ENCODE measurements around the gene ME2. TPM values are rescaled to one million over a fixed set of nuclear protein-coding genes. Genes with fewer than 3 reads are reported as not detected.

The ME2 gene
- total RNA-seq, 1 experiment from 2014 or later: 49.4 TPM

DNA sequence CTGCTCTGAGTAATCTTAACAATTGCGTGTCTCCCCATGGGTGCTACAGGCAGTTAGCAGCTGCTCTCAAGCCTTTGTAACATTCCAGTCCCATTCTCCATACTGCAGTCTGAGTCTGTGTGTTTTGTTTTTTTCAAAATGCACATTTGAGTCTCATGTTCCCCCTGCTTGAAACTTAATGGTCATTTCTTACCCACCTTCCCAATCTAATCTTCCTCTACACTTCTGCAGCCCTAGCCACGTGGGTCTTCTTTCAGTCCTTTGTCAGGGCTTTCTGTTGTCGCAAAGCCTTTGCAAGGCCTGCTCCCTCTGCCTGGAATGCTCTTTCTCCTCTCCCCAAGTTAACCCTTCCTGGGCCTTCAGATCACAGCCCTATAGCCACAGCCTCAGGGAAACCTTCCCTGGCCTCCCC, 113.4 kb downstream of the ME2 start:
- TF ChIP-seq, protein P1, sequence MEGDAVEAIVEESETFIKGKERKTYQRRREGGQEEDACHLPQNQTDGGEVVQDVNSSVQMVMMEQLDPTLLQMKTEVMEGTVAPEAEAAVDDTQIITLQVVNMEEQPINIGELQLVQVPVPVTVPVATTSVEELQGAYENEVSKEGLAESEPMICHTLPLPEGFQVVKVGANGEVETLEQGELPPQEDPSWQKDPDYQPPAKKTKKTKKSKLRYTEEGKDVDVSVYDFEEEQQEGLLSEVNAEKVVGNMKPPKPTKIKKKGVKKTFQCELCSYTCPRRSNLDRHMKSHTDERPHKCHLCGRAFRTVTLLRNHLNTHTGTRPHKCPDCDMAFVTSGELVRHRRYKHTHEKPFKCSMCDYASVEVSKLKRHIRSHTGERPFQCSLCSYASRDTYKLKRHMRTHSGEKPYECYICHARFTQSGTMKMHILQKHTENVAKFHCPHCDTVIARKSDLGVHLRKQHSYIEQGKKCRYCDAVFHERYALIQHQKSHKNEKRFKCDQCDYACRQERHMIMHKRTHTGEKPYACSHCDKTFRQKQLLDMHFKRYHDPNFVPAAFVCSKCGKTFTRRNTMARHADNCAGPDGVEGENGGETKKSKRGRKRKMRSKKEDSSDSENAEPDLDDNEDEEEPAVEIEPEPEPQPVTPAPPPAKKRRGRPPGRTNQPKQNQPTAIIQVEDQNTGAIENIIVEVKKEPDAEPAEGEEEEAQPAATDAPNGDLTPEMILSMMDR (conservative IDR thresholded peaks at IDR 0.05): no peak
- no peak overlapping the region for H3K4me2 ChIP-seq (ENCODE audit: insufficient read depth, insufficient read length, low read length)
- no peak overlapping the region for H4K5ac ChIP-seq (ENCODE audit: insufficient read length, low read depth, low read length)
- no peak overlapping the region for H3K27ac ChIP-seq (ENCODE audit: insufficient read length, low read depth, low read length)
- peaks cover 0 to 3% of the 10 kb centered on the region in 2 experiments; a peak in 2 of 5 replicates for H3K9me3 Mint-ChIP-seq
- no peak overlapping the region for H2BK12ac ChIP-seq (ENCODE audit: insufficient read length, low read depth, low read length)
- no peaks in the 10 kb centered on the region; the same call in 1 of the 2 replicates for H3K4me1 ChIP-seq (ENCODE audit: insufficient read depth, low read length)
- no peak overlapping the region for H2BK20ac ChIP-seq (ENCODE audit: low read depth, low read length, poor library complexity, severe bottlenecking)
- H3K4me3 Mint-ChIP-seq: peak overlapping the region in 1 of 2 experiments; percentile 13; a peak in 2 of 5 replicates
- no peaks in the 10 kb centered on the region for H3K36me3 Mint-ChIP-seq (ENCODE audit: insufficient read depth in 1 of 3, low read depth in 3 of 3)
- peak overlapping the region; percentile 53 to 91 (median 76) for H3K27ac Mint-ChIP-seq
- no peak overlapping the region for H4K91ac ChIP-seq (ENCODE audit: insufficient read length, low read depth, low read length)
- no CpG with 5 or more reads among the region's 3 CpGs for WGBS (ENCODE audit: extremely low coverage, insufficient read length, low lambda C conversion rate)
- no peak overlapping the region for H2AFZ ChIP-seq (ENCODE audit: low read length)
- H3K27me3 ChIP-seq (ENCODE audit: insufficient read depth, low read length): no peaks in the 10 kb centered on the region
- H3K27me3 Mint-ChIP-seq (ENCODE audit: low read depth): no peaks in the 10 kb centered on the region
- H3T11ph ChIP-seq (ENCODE audit: low read length): no peak overlapping the region
- no peak overlapping the region for H2BK5ac ChIP-seq (ENCODE audit: insufficient read length, low read length)
- H2BK15ac ChIP-seq (ENCODE audit: low read depth, low read length): no peak overlapping the region
- peak overlapping the region; percentile 49; the same call in 1 of the 2 replicates for H3K14ac ChIP-seq (ENCODE audit: insufficient read depth, low read length)
- H3K79me1 ChIP-seq (ENCODE audit: insufficient read depth, low read depth, low read length, poor library complexity, severe bottlenecking): no peaks in the 10 kb centered on the region
- H3K9me3 ChIP-seq (ENCODE audit: control insufficient read depth, low read depth, low read length): no peaks in the 10 kb centered on the region
- no peak overlapping the region for H2AK5ac ChIP-seq (ENCODE audit: insufficient read length, low read length)
- peak overlapping the region; percentile 8 for H3K18ac ChIP-seq (ENCODE audit: insufficient read length, low read depth, low read length)
- no peaks in the 10 kb centered on the region for H3K23me2 ChIP-seq (ENCODE audit: insufficient read length, low read depth, low read length, poor library complexity, severe bottlenecking)
- H2BK120ac ChIP-seq (ENCODE audit: low read depth, low read length, poor library complexity, severe bottlenecking): no peak overlapping the region
- peaks cover 11 to 22% of the 10 kb centered on the region in 2 experiments for H3K4me1 Mint-ChIP-seq
- H3K9ac ChIP-seq (ENCODE audit: extremely low read depth, insufficient read length, low read length): no peak overlapping the region
- H3K79me2 ChIP-seq (ENCODE audit: insufficient read depth, low read length): no peaks in the 10 kb centered on the region
- H3K56ac ChIP-seq (ENCODE audit: insufficient read length, low read depth, low read length): no peak overlapping the region
- H3K23ac ChIP-seq (ENCODE audit: insufficient read length, low read depth, low read length): no peak overlapping the region
- no peak overlapping the region for H4K8ac ChIP-seq (replicated peaks; ENCODE audit: insufficient read length, low read depth, low read length)
- H3K4ac ChIP-seq (ENCODE audit: low read depth, low read length): no peak overlapping the region
- H4K20me1 ChIP-seq (ENCODE audit: control insufficient read depth, insufficient read depth, insufficient read length): no peaks in the 10 kb centered on the region
- DNase-seq: peak; percentile 63

All from H9 (cell line).